HL-60 (cell line): ENCODE measurements around the gene ZNF10.
A peak's percentile ranks its signal among the peaks of the same experiment; 100 is the strongest.

ENCODE experiments used
- DNase-seq, 2 experiments: peaks; one replicate each; pipeline ENCODE4 v3.0.0-alpha.2; 2010 to 2020; ENCODE audit warnings: low read depth in 1 of 2, low spot score in 1 of 2
- H3K27ac ChIP-seq: fragments of 250-450 bp; sonication (Bioruptor Pico); replicated peaks from 2 replicates; pipeline ENCODE4 v1.5.1; 2020; ENCODE audit warnings: mild to moderate bottlenecking, moderate library complexity
- H3K27me3 ChIP-seq: fragments of 250-450 bp; sonication (Bioruptor Pico); 2 replicates; pipeline ENCODE4 v1.5.1; 2021; ENCODE audit warnings: mild to moderate bottlenecking, moderate library complexity; ENCODE audit not compliant: insufficient read depth, poor library complexity, severe bottlenecking
- H3K4me3 ChIP-seq: replicated peaks from 2 replicates; pipeline ENCODE4 v1.5.1; 2011; ENCODE audit warnings: mild to moderate bottlenecking, control low read depth, low read length; ENCODE audit not compliant: insufficient read depth
- GABPA ChIP-seq: IDR thresholded peaks from 2 replicates; pipeline ENCODE4 v1.6.1; 2012; ENCODE audit warnings: low read depth
- POLR2AphosphoS5 ChIP-seq: IDR thresholded peaks from 2 replicates; pipeline ENCODE4 v1.6.1; 2012; ENCODE audit warnings: low read depth
- SPI1 ChIP-seq: IDR thresholded peaks from 2 replicates; pipeline ENCODE4 v1.6.1; 2012; ENCODE audit warnings: low read depth, mild to moderate bottlenecking, borderline replicate concordance
- TF ChIP-seq, protein P1 (sequence below): IDR thresholded peaks from 2 replicates; pipeline ENCODE4 v1.6.1; 2012; ENCODE audit warnings: low read depth; ENCODE audit not compliant: insufficient replicate concordance
- TF ChIP-seq, protein P2 (sequence below): IDR thresholded peaks from one replicate; pipeline ENCODE4 v1.5.1; 2011; ENCODE audit warnings: low read length, control low read depth, inconsistent platforms; ENCODE audit not compliant: insufficient read depth

Gene ZNF10

DNA sequence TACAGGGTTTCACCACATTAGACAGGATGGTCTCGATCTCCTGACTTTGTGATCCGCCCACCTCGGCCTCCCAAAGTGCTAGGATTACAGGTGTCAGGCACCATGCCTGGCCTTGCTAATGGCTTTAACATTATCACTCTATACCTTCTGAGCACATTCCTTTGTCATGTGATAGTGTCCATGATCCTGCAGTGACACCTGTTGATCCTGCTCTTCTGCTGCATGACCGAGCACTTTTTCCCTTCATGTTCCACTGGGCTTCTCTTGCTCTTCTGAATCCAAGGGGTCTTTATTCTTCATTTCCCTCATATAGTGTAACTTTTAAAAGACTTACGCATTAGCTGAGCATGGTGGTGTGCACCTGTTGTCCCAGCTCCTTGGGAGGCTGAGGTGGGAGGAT is 62.4 kb downstream of the ZNF10 start:
- no peak for DNase-seq
- no peak overlapping the region for H3K27ac ChIP-seq
- TF ChIP-seq SPI1 (no peak), GABPA (no peak), POLR2AphosphoS5 (no peak)
- TF ChIP-seq, protein P1, sequence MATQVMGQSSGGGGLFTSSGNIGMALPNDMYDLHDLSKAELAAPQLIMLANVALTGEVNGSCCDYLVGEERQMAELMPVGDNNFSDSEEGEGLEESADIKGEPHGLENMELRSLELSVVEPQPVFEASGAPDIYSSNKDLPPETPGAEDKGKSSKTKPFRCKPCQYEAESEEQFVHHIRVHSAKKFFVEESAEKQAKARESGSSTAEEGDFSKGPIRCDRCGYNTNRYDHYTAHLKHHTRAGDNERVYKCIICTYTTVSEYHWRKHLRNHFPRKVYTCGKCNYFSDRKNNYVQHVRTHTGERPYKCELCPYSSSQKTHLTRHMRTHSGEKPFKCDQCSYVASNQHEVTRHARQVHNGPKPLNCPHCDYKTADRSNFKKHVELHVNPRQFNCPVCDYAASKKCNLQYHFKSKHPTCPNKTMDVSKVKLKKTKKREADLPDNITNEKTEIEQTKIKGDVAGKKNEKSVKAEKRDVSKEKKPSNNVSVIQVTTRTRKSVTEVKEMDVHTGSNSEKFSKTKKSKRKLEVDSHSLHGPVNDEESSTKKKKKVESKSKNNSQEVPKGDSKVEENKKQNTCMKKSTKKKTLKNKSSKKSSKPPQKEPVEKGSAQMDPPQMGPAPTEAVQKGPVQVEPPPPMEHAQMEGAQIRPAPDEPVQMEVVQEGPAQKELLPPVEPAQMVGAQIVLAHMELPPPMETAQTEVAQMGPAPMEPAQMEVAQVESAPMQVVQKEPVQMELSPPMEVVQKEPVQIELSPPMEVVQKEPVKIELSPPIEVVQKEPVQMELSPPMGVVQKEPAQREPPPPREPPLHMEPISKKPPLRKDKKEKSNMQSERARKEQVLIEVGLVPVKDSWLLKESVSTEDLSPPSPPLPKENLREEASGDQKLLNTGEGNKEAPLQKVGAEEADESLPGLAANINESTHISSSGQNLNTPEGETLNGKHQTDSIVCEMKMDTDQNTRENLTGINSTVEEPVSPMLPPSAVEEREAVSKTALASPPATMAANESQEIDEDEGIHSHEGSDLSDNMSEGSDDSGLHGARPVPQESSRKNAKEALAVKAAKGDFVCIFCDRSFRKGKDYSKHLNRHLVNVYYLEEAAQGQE, result no peak
- TF ChIP-seq, protein P2, sequence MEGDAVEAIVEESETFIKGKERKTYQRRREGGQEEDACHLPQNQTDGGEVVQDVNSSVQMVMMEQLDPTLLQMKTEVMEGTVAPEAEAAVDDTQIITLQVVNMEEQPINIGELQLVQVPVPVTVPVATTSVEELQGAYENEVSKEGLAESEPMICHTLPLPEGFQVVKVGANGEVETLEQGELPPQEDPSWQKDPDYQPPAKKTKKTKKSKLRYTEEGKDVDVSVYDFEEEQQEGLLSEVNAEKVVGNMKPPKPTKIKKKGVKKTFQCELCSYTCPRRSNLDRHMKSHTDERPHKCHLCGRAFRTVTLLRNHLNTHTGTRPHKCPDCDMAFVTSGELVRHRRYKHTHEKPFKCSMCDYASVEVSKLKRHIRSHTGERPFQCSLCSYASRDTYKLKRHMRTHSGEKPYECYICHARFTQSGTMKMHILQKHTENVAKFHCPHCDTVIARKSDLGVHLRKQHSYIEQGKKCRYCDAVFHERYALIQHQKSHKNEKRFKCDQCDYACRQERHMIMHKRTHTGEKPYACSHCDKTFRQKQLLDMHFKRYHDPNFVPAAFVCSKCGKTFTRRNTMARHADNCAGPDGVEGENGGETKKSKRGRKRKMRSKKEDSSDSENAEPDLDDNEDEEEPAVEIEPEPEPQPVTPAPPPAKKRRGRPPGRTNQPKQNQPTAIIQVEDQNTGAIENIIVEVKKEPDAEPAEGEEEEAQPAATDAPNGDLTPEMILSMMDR, result no peak
- no peaks in the 10 kb centered on the region for H3K27me3 ChIP-seq
- H3K4me3 ChIP-seq, result no peak overlapping the region

DNA sequence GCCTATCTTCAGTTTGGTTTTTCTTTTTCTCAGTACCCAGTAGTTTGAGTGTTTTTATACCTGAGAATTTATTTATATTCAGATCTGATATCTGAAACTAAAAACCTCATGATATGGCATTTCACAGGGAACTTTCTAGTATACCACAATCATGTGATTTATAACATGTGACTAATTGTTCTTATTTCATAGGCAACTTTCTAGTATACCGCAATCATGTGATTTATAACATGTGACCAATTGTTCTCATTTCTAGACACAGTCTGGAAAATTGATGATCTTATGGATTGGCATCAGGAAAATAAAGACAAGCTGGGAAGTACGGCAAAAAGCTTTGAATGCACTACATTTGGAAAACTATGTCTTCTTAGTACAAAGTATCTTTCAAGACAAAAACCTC is 71.5 kb downstream of the ZNF10 start:
- no peak for TF ChIP-seq GABPA
- TF ChIP-seq, protein P1, result no peak
- TF ChIP-seq, protein P2, result no peak
- no peak for TF ChIP-seq SPI1
- no peak for TF ChIP-seq POLR2AphosphoS5
- no peak overlapping the region for H3K27ac ChIP-seq
- H3K4me3 ChIP-seq, result no peak overlapping the region
- H3K27me3 ChIP-seq, result no peaks in the 10 kb centered on the region
- no peak for DNase-seq

DNA sequence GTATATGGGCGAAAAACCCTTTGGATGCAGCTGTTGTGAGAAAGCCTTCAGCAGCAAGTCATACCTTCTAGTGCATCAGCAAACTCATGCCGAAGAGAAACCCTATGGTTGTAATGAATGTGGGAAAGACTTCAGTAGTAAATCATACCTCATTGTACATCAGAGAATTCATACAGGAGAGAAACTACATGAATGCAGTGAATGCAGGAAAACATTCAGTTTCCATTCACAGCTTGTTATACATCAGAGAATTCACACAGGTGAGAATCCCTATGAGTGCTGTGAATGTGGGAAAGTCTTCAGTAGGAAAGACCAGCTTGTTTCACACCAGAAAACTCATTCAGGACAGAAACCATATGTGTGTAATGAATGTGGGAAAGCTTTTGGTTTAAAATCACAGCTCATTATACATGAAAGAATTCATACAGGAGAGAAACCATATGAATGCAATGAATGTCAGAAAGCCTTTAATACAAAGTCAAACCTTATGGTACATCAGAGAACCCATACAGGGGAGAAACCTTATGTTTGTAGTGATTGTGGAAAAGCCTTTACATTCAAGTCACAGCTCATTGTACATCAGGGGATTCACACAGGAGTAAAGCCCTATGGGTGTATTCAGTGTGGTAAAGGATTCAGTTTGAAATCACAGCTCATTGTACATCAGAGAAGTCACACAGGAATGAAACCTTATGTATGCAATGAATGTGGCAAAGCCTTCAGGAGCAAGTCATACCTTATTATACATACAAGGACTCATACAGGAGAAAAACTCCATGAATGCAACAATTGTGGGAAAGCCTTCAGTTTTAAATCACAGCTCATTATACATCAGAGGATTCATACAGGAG is 72.3 kb downstream of the ZNF10 start:
- peak; percentile 41; the same call in 1 of the 2 replicates for TF ChIP-seq POLR2AphosphoS5
- no peak for TF ChIP-seq GABPA
- TF ChIP-seq, protein P2, result no peak
- TF ChIP-seq, protein P1, result no peak
- H3K4me3 ChIP-seq, result no peak overlapping the region
- H3K27me3 ChIP-seq, result no peaks in the 10 kb centered on the region
- H3K27ac ChIP-seq, result no peak overlapping the region
- DNase-seq, result no peak
